Measurements from ENCODE around the gene PAX3.

PAX3 gene

DNA sequence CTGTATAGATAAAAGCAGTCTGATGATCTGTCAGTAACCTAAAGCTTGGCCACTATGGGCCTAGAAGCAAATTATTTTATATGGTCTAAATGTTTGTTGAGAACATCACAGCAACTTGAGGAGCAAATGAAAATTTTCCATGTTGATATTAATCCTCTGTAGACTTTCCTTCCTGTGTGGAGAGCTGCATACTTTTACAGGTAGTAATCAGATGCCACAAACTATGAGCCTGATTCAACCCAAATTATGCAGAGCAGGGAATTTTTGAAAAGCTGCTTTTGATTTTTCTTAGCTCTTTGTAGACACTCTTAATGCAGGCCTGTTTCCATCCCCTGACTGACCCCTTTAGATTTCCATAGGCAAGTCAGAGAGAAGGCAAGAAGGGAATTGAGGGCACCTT lies 17.3 kb downstream of the PAX3 start:
- no peaks in the 10 kb centered on the region for H3K4me1 Mint-ChIP-seq (ENCODE audit: low read depth)
- no peak overlapping the region for H3K4me3 Mint-ChIP-seq
- no peaks in the 10 kb centered on the region for H3K9me3 Mint-ChIP-seq
- H3K36me3 Mint-ChIP-seq (ENCODE audit: low read depth): no peaks in the 10 kb centered on the region
- H3K27me3 Mint-ChIP-seq (ENCODE audit: low read depth): peaks cover 39% of the 10 kb centered on the region
- H3K27ac Mint-ChIP-seq: no peak overlapping the region

- no peak overlapping the region for H3K4me3 Mint-ChIP-seq
- no peaks in the 10 kb centered on the region for H3K9me3 Mint-ChIP-seq
- H3K27ac Mint-ChIP-seq: no peak overlapping the region
- peaks cover 33% of the 10 kb centered on the region for H3K27me3 Mint-ChIP-seq (ENCODE audit: low read depth)
- H3K36me3 Mint-ChIP-seq (ENCODE audit: low read depth): no peaks in the 10 kb centered on the region
- H3K4me1 Mint-ChIP-seq (ENCODE audit: low read depth): no peaks in the 10 kb centered on the region
These were observed 18.0 kb downstream of the PAX3 start for GRCh38 chr2:222280795-222281194.

GRCh38 chr2:222272446-222273015 lies 26.3 kb downstream of the PAX3 start:
- H3K9me3 Mint-ChIP-seq: no peaks in the 10 kb centered on the region
- H3K27me3 Mint-ChIP-seq (ENCODE audit: low read depth): peaks cover 11% of the 10 kb centered on the region
- H3K4me1 Mint-ChIP-seq (ENCODE audit: low read depth): no peaks in the 10 kb centered on the region
- no peak overlapping the region for H3K4me3 Mint-ChIP-seq
- no peaks in the 10 kb centered on the region for H3K36me3 Mint-ChIP-seq (ENCODE audit: low read depth)
- H3K27ac Mint-ChIP-seq: no peak overlapping the region

DNA sequence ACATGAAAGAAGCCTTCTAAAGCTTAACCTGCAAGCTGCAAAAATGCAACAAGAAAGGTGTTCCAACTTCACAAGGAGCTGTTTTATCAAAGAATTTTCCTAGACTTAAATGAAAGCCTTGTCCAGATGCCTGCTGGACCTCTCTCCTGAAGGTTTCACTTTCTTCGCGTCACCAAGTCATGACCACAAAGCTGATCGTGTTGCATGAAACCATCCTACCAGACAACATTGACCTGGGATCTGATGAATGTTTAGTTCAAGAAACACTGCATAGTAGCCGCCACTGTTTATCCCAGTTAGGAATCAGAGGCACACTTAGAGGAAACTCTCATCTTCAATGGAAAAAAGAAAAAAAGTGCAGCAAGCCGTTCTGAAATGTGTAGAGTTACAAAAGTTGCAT lies 26.9 kb downstream of the PAX3 start:
- Mint-ChIP-seq H3K27me3 (ENCODE audit: low read depth) (peaks cover 11% of the 10 kb centered on the region), H3K27ac (no peak overlapping the region), H3K9me3 (no peaks in the 10 kb centered on the region), H3K36me3 (ENCODE audit: low read depth) (no peaks in the 10 kb centered on the region), H3K4me3 (no peak overlapping the region), H3K4me1 (ENCODE audit: low read depth) (no peaks in the 10 kb centered on the region)

DNA sequence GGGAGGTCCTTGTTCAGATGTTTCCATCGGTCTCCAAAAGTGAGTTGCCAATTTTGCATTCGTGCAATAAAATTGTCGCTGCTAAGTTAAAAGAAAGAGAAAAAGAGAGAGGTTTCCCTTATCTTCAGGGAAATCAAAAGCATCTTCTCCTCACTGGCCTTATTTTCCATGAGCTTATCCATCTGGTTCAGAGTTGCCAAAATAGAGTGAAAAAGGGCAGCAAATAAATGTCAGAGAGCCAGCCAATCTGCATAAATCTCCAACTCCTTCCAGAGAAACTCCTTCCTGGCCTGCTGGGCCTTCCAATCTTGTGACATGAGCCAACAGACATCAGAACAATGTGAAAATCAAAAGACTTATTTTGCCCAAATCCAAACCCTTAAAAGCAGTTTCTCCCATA lies 28.4 kb downstream of the PAX3 start:
- H3K9me3 Mint-ChIP-seq: no peaks in the 10 kb centered on the region
- H3K4me1 Mint-ChIP-seq (ENCODE audit: low read depth): no peaks in the 10 kb centered on the region
- H3K4me3 Mint-ChIP-seq: no peak overlapping the region
- H3K36me3 Mint-ChIP-seq (ENCODE audit: low read depth): no peaks in the 10 kb centered on the region
- peaks cover 11% of the 10 kb centered on the region for H3K27me3 Mint-ChIP-seq (ENCODE audit: low read depth)
- H3K27ac Mint-ChIP-seq: no peak overlapping the region

DNA sequence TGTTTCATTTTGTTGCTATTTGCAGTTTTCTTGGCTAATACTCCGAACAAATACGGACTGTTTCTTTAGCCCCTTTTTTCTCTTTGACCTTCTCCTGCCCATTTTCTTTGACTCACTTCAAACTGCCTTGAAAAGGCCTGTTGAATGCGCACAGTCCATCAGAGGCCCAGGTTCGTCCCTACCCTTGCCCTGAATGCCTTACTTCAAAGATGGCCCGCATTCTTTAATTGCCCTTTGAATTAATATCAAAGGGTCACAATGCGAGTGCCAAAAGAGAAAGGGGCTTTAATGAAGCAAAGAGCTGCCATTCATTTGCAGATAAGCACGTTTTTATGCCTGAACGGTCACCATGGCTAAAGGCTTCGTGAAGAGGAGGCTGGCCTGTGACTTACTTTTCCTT lies 29.7 kb downstream of the PAX3 start:
- no peaks in the 10 kb centered on the region for H3K4me1 Mint-ChIP-seq (ENCODE audit: low read depth)
- H3K4me3 Mint-ChIP-seq: no peak overlapping the region
- no peak overlapping the region for H3K27ac Mint-ChIP-seq
- H3K36me3 Mint-ChIP-seq (ENCODE audit: low read depth): no peaks in the 10 kb centered on the region
- H3K9me3 Mint-ChIP-seq: no peaks in the 10 kb centered on the region
- peaks cover 11% of the 10 kb centered on the region for H3K27me3 Mint-ChIP-seq (ENCODE audit: low read depth)

GRCh38 chr2:222268311-222268990 lies 30.3 kb downstream of the PAX3 start:
- no peaks in the 10 kb centered on the region for H3K36me3 Mint-ChIP-seq (ENCODE audit: low read depth)
- no peak overlapping the region for H3K4me3 Mint-ChIP-seq
- H3K9me3 Mint-ChIP-seq: no peaks in the 10 kb centered on the region
- H3K27ac Mint-ChIP-seq: no peak overlapping the region
- peaks cover 11% of the 10 kb centered on the region for H3K27me3 Mint-ChIP-seq (ENCODE audit: low read depth)
- H3K4me1 Mint-ChIP-seq (ENCODE audit: low read depth): no peaks in the 10 kb centered on the region

GRCh38 chr2:222264791-222265320 lies 33.9 kb downstream of the PAX3 start:
- Mint-ChIP-seq H3K36me3 (ENCODE audit: low read depth) (no peaks in the 10 kb centered on the region), H3K4me3 (no peak overlapping the region), H3K27ac (no peak overlapping the region)

DNA sequence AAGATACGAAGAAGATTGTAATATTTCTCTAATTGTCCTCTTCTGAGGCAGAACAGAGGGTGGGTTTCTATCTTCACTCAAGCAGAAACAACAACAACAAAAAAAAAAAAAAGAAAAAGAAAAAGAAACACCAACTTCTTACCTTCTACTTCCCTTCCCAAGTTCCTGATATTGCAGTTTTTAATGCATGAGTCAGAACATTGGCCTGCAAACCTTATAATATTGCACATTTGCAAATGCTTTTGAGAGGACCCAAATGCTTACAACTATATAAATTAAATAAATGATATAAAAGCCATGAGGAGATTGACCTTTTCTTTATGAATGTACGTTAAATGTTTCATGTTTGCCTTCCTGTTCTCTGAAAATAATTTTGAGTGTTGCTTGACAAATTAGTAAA lies 37.3 kb downstream of the PAX3 start:
- no peaks in the 10 kb centered on the region for H3K36me3 Mint-ChIP-seq (ENCODE audit: low read depth)
- peaks cover 6% of the 10 kb centered on the region for H3K27me3 Mint-ChIP-seq (ENCODE audit: low read depth)
- no peaks in the 10 kb centered on the region for H3K4me1 Mint-ChIP-seq (ENCODE audit: low read depth)
- H3K4me3 Mint-ChIP-seq: no peak overlapping the region
- H3K9me3 Mint-ChIP-seq: no peaks in the 10 kb centered on the region
- no peak overlapping the region for H3K27ac Mint-ChIP-seq

More at GRCh38 chr2:222264791-222265320, 33.9 kb downstream of the PAX3 start:
- H3K9me3 Mint-ChIP-seq: no peaks in the 10 kb centered on the region
- H3K4me1 Mint-ChIP-seq (ENCODE audit: low read depth): no peaks in the 10 kb centered on the region
- peaks cover 11% of the 10 kb centered on the region for H3K27me3 Mint-ChIP-seq (ENCODE audit: low read depth)

DNA sequence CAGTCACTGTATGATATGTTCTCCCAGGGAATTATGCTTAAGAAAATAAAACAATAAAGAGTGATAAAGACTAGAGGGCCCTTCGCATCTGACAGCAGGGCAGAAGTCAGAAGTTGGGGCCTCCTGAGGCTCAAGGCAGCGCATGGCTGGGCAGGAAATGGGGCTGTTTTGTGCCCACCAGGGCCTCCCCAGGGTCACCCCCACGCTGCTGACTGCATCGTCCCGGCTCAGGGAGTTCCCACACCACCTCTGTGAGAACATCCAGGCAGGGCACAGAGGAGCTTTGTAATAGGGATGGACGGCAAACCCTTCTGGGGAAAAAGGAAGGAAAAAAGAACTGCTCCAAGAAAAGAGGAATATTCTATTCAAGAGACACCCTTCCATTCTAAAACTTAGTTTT lies 41.2 kb downstream of the PAX3 start:
- no peaks in the 10 kb centered on the region for H3K9me3 Mint-ChIP-seq
- no peak overlapping the region for H3K4me3 Mint-ChIP-seq
- no peaks in the 10 kb centered on the region for H3K36me3 Mint-ChIP-seq (ENCODE audit: low read depth)
- H3K4me1 Mint-ChIP-seq (ENCODE audit: low read depth): no peaks in the 10 kb centered on the region
- no peak overlapping the region for H3K27ac Mint-ChIP-seq
- H3K27me3 Mint-ChIP-seq (ENCODE audit: low read depth): peaks cover 12% of the 10 kb centered on the region

DNA sequence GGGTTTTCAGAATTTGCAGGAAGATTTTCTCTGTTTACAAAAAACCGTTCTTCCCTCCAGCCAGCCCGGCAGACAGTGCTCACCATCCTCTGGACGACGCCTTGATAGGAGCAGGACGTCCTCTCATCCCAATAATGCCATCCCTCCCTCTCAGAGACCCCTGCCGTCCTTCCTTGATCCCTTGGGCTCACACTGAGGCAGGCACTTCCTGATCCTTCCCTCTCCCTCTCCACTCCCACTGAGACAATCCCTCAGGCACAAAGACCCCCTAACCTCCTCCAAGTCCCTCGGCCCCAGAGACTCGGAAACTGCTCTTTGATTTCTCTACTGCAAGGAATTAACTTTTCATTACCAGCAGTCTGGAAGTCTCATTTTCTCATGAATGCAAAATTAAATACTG lies 42.5 kb downstream of the PAX3 start:
- no peaks in the 10 kb centered on the region for H3K9me3 Mint-ChIP-seq
- H3K4me1 Mint-ChIP-seq (ENCODE audit: low read depth): no peaks in the 10 kb centered on the region
- peaks cover 12% of the 10 kb centered on the region for H3K27me3 Mint-ChIP-seq (ENCODE audit: low read depth)
- no peak overlapping the region for H3K4me3 Mint-ChIP-seq
- H3K36me3 Mint-ChIP-seq (ENCODE audit: low read depth): no peaks in the 10 kb centered on the region
- H3K27ac Mint-ChIP-seq: no peak overlapping the region

GRCh38 chr2:222255090-222255489 lies 43.7 kb downstream of the PAX3 start:
- Mint-ChIP-seq H3K36me3 (ENCODE audit: low read depth) (no peaks in the 10 kb centered on the region), H3K27ac (no peak overlapping the region), H3K4me1 (ENCODE audit: low read depth) (no peaks in the 10 kb centered on the region), H3K4me3 (no peak overlapping the region), H3K27me3 (ENCODE audit: low read depth) (peaks cover 12% of the 10 kb centered on the region), H3K9me3 (no peaks in the 10 kb centered on the region)

DNA sequence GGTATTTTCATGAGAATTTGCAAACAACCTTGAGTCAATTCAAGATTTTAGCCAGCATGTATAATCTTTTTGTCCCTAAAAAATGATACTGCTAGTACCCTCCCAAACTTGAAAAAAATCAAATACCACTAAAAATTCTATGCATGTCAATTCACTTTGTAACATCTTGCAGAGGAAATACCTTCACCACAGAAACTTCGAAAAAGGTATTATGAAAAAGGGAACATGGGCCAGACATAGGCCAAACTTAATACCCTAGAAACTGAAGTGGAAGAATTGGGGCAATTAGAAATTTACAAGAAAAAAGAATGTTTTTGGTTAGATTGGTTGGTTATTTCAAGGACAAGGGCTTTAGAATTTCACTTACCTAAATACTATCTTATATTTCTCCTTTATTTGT lies 48.5 kb downstream of the PAX3 start:
- Mint-ChIP-seq H3K27me3 (ENCODE audit: low read depth) (no peaks in the 10 kb centered on the region), H3K36me3 (ENCODE audit: low read depth) (no peaks in the 10 kb centered on the region), H3K4me1 (ENCODE audit: low read depth) (no peaks in the 10 kb centered on the region), H3K9me3 (no peaks in the 10 kb centered on the region), H3K27ac (no peak overlapping the region), H3K4me3 (no peak overlapping the region)

- H3K4me3 Mint-ChIP-seq: no peak overlapping the region
These were observed 49.4 kb downstream of the PAX3 start for GRCh38 chr2:222249444-222249843.

GRCh38 chr2:222248818-222249217 lies 50.0 kb downstream of the PAX3 start:
- H3K36me3 Mint-ChIP-seq (ENCODE audit: low read depth): no peaks in the 10 kb centered on the region
- H3K27me3 Mint-ChIP-seq (ENCODE audit: low read depth): peaks cover 2% of the 10 kb centered on the region
- H3K9me3 Mint-ChIP-seq: no peaks in the 10 kb centered on the region
- no peak overlapping the region for H3K27ac Mint-ChIP-seq
- no peaks in the 10 kb centered on the region for H3K4me1 Mint-ChIP-seq (ENCODE audit: low read depth)
- H3K4me3 Mint-ChIP-seq: no peak overlapping the region

More at GRCh38 chr2:222249444-222249843, 49.4 kb downstream of the PAX3 start:
- H3K9me3 Mint-ChIP-seq: no peaks in the 10 kb centered on the region
- no peak overlapping the region for H3K27ac Mint-ChIP-seq
- H3K36me3 Mint-ChIP-seq (ENCODE audit: low read depth): no peaks in the 10 kb centered on the region
- no peaks in the 10 kb centered on the region for H3K27me3 Mint-ChIP-seq (ENCODE audit: low read depth)
- H3K4me1 Mint-ChIP-seq (ENCODE audit: low read depth): no peaks in the 10 kb centered on the region

Data from T-helper 1 cell treated with Interleukin-12 subunit alpha and Interleukin-12 subunit beta and Interleukin-4 antibody, amounts not matched to agents 30 μg/mL and 1 μg/mL, for 36 hours (primary cell).